NCI-H1930 (cell line): ENCODE results near the gene KXD1.
"Not testable (repeated sequence)": the region's sequence is repeated elsewhere in the genome, so short reads cannot be mapped to it uniquely, and the experiment has no call there.

Experiments used
- DNase-seq, 2 experiments: peaks; one replicate each; lab custom pipeline; 2025; lab: John Stamatoyannopoulos, UW

KXD1 gene

GRCh38 chr19:18557411-18558201, at the start of gene KXD1:
Gene KXD1 (plus strand): TSS chr19:18557870. CDS start chr19:18562057, 4,187 bp downstream.
- peak; percentile 87 for DNase-seq

GRCh38 chr19:18508585-18508984, 49.1 kb upstream of the KXD1 start:
- no peak for DNase-seq

- no peak for DNase-seq
Measured at GRCh38 chr19:18510216-18510615, 47.5 kb upstream of the KXD1 start.

- DNase-seq = no peak
Measured at GRCh38 chr19:18513868-18514267, 43.8 kb upstream of the KXD1 start.

GRCh38 chr19:18514800-18515682, 42.6 kb upstream of the KXD1 start:
- no peak for DNase-seq

- no peak for DNase-seq
Measured at GRCh38 chr19:18515959-18516358, 41.7 kb upstream of the KXD1 start.

- no peak for DNase-seq
Measured at GRCh38 chr19:18517606-18518005, 40.1 kb upstream of the KXD1 start.

- DNase-seq = no peak
Measured at GRCh38 chr19:18518639-18519038, 39.0 kb upstream of the KXD1 start.

- no peak for DNase-seq
Measured at GRCh38 chr19:18519962-18520847, 37.5 kb upstream of the KXD1 start.

GRCh38 chr19:18520848-18521691, 36.6 kb upstream of the KXD1 start:
- no peak for DNase-seq

- no peak for DNase-seq
Measured at GRCh38 chr19:18521692-18522123, 36.0 kb upstream of the KXD1 start, which contains the start of gene ELL. Gene ELL (minus strand): TSS chr19:18522070. CDS start chr19:18522055, 15 bp downstream.

GRCh38 chr19:18522124-18522861, 35.4 kb upstream of the KXD1 start:
- peak; percentile 95 to 96 for DNase-seq

- not testable (repeated sequence) for DNase-seq
Measured at GRCh38 chr19:18522862-18523440, 34.7 kb upstream of the KXD1 start.

- no peak for DNase-seq
Measured at GRCh38 chr19:18523841-18524240, 33.8 kb upstream of the KXD1 start.

GRCh38 chr19:18526316-18526715, 31.4 kb upstream of the KXD1 start:
- no peak for DNase-seq

GRCh38 chr19:18529782-18530181, 27.9 kb upstream of the KXD1 start:
- no peak for DNase-seq

GRCh38 chr19:18531485-18531884, 26.2 kb upstream of the KXD1 start:
- DNase-seq = no peak

- no peak for DNase-seq
Measured at GRCh38 chr19:18532168-18532890, 25.3 kb upstream of the KXD1 start.

GRCh38 chr19:18533058-18533457, 24.6 kb upstream of the KXD1 start:
- DNase-seq = no peak
